Stimulated activated naive CD4-positive, alpha-beta T cell (primary cell): ENCODE results near the gene MPP3.
A peak's percentile ranks its signal among the peaks of the same experiment; 100 is the strongest.
"Not testable (repeated sequence)": the region's sequence is repeated elsewhere in the genome, so short reads cannot be mapped to it uniquely, and the experiment has no call there.

Experiments
- DNase-seq, 6 experiments: peaks; one replicate each; lab custom pipeline; 2025; lab: John Stamatoyannopoulos, UW

MPP3 gene

GRCh38 chr17:43861960-43862359 lies 29.0 kb upstream of the MPP3 start:
- no peak for DNase-seq

GRCh38 chr17:43860927-43861622 lies 28.1 kb upstream of the MPP3 start:
- DNase-seq = no peak

GRCh38 chr17:43860077-43860725 lies 27.3 kb upstream of the MPP3 start:
- DNase-seq = no peak

GRCh38 chr17:43857957-43858600 lies 25.1 kb upstream of the MPP3 start:
- no peak for DNase-seq

- DNase-seq = no peak
Observed at GRCh38 chr17:43857141-43857540, 24.2 kb upstream of the MPP3 start.

GRCh38 chr17:43856141-43856540 lies 23.2 kb upstream of the MPP3 start:
- no peak for DNase-seq

- no peak for DNase-seq
Observed at GRCh38 chr17:43855061-43855460, 22.1 kb upstream of the MPP3 start.

GRCh38 chr17:43854498-43854897 lies 21.6 kb upstream of the MPP3 start:
- no peak for DNase-seq

- no peak for DNase-seq
Observed at GRCh38 chr17:43853546-43853945, 20.6 kb upstream of the MPP3 start.

GRCh38 chr17:43852571-43852970 lies 19.6 kb upstream of the MPP3 start:
- DNase-seq = no peak

GRCh38 chr17:43849116-43849515 lies 16.2 kb upstream of the MPP3 start:
- no peak for DNase-seq

- no peak for DNase-seq
Observed at GRCh38 chr17:43848601-43849000, 15.7 kb upstream of the MPP3 start.

GRCh38 chr17:43846963-43847371 lies 14.0 kb upstream of the MPP3 start, which contains the start of gene CD300LG:
Gene CD300LG (plus strand): TSS chr17:43847176. CDS start chr17:43847217, 41 bp downstream.
- no peak for DNase-seq

GRCh38 chr17:43846221-43846712 lies 13.3 kb upstream of the MPP3 start:
- peak; percentile 36 to 69 (median 60) for DNase-seq

- DNase-seq = no peak
Observed at GRCh38 chr17:43845766-43846165, 12.8 kb upstream of the MPP3 start.

- no peak for DNase-seq
Observed at GRCh38 chr17:43844241-43844640, 11.3 kb upstream of the MPP3 start.

- DNase-seq = no peak
Observed at GRCh38 chr17:43842975-43843325, 10.0 kb upstream of the MPP3 start.

- not testable (repeated sequence) for DNase-seq
Observed at GRCh38 chr17:43842091-43842974, 9.4 kb upstream of the MPP3 start.

- no peak for DNase-seq
Observed at GRCh38 chr17:43841282-43841681, 8.3 kb upstream of the MPP3 start.

GRCh38 chr17:43840814-43841213 lies 7.9 kb upstream of the MPP3 start:
- no peak for DNase-seq

GRCh38 chr17:43839670-43840108 lies 6.7 kb upstream of the MPP3 start:
- DNase-seq = no peak

- no peak for DNase-seq
Observed at GRCh38 chr17:43834106-43834505, 1.2 kb upstream of the MPP3 start.
